GM12872 (cell line): ENCODE results near the gene ALDH1L1.

Source experiments
- TF ChIP-seq, protein P1 (sequence below): IDR thresholded peaks from 3 replicates; pipeline ENCODE4 v1.5.1; 2011; ENCODE audit warnings: low read depth, mild to moderate bottlenecking, low read length, moderate library complexity; ENCODE audit not compliant: insufficient read depth

The ALDH1L1 gene

DNA sequence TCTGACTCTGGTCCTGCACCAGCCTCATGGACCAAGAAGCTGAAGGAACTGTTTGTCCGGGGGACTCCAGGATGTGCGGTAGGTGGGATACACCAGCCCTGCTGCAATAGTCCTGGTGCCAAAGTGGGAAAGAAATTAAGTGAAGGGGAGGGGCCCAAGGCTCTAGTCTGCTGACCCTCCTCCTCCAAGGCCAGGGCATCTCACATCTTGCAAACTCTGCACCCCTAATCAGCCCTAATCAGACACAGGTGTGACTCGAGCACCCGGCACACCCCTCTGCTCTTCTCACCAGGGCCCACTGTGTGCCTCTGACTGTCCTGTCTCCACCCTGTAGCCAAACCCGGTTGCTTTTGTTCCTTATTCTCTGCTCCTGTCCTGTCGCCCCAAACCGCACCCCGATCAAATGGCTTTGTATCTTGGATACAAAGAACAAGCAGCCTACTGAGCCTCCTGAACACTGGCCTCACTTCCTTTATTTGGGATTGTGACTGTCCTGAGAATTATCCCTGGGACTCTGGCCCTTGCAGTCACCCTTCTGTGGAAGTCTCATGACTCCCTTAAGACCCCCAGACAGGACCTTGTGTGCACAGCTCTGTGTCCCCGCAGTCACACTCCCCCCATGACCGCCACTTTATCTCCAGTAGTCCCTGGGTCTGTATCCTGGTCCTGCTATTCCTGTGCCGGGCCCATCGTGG, 69.8 kb downstream of the ALDH1L1 start:
- TF ChIP-seq, protein P1, sequence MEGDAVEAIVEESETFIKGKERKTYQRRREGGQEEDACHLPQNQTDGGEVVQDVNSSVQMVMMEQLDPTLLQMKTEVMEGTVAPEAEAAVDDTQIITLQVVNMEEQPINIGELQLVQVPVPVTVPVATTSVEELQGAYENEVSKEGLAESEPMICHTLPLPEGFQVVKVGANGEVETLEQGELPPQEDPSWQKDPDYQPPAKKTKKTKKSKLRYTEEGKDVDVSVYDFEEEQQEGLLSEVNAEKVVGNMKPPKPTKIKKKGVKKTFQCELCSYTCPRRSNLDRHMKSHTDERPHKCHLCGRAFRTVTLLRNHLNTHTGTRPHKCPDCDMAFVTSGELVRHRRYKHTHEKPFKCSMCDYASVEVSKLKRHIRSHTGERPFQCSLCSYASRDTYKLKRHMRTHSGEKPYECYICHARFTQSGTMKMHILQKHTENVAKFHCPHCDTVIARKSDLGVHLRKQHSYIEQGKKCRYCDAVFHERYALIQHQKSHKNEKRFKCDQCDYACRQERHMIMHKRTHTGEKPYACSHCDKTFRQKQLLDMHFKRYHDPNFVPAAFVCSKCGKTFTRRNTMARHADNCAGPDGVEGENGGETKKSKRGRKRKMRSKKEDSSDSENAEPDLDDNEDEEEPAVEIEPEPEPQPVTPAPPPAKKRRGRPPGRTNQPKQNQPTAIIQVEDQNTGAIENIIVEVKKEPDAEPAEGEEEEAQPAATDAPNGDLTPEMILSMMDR, result no peak

GRCh38 chr3:126109880-126110235, 70.5 kb downstream of the ALDH1L1 start:
- TF ChIP-seq, protein P1, result no peak

DNA sequence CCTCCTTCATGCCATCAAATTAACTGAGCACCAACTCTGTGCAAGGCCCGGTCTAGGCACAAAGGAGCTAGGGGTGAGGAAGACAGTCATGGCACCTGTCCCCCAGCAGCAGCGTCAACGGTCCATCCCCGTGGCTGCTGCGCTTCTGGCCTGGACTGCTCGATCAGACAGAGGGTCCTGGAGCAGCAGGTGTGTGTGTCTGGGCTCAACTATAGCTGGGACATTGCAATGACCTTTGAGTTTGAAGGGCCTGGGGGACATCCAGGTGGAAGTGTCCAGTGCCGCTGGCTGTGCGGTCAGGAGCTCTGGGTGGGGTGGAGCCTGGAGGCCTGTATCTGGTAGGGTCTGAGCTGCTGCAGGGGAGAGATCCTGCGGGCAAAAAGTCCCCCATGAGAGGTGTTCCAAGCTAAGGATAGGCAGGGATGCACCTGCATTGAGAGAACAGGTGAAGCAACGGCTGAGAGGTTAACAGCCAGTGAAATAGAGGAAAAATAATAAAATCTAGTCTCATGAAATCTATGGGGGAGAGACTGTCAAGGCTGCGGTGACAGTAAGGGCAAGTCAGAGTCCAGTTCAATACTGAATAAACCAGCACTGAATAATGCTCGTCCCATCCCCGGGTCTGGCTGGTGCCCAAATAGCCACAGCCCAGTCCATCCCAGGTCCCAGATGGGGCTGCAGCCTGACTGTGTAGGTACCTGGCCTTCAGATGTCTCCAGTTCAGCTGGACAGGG, 71.1 kb downstream of the ALDH1L1 start:
- TF ChIP-seq, protein P1, result no peak

DNA sequence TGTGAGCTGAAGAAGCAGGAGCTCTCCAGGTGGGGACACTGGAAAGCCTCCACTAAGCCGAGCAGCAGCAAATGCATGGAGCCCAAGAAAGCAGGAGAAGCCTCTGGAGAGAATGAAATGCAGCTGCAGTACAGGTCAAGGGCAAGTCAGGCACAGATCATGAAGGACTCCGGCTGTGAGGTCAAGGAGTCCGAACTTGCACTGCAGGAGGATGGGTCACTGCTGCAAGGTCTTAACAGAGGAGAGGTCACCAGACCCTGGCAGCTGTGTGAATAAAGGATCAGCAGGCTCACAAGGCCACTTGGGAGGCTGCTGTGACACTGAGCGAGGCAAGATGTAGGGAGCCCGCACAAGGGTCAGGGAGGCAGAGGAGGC, 71.7 kb downstream of the ALDH1L1 start:
- TF ChIP-seq, protein P1, result no peak

DNA sequence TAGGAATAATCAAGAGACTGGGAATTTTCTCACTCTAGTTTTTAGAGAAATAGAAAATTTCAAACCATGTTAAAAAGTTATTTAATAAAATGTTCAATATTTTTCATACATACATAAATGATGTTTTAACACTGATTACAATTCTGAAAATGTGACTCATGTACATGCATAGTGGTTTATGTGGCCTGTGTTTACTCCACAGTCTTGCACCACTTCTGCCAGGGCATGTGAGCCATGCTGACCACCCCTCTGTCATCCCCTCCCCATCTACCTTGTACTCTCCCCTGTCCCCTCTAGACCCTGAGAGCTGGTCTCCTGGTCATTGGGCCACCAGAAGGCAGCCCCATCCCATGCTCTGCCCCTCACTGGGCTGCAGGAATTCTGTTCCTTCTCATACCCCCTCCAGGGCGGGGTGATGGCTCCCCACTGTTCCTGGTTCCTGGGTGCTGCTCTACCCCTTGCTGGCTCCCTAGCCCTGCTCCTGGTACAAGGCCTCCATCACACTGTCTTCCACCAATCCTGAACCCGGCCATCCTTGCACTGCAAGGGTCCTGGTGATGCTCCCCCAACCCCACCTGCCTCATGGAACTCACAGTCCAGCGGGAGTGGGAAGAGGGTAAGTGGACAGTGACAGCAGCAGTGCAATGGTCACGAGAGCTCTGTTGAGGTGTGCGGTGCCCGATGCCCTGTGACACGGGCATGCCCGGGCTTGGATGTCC, 72.3 kb downstream of the ALDH1L1 start:
- TF ChIP-seq, protein P1, result no peak

- TF ChIP-seq, protein P1, result no peak
Observed at GRCh38 chr3:126107203-126107939, 73.0 kb downstream of the ALDH1L1 start.
